HG03469 (cell line): ENCODE measurements around the gene MAPK13.
"Not testable (repeated sequence)": the region's sequence is repeated elsewhere in the genome, so short reads cannot be mapped to it uniquely, and the experiment has no call there.

ENCODE experiments used
- ATAC-seq: cut with Tn5 transposase; IDR thresholded peaks from one replicate; pipeline ENCODE4 v1.9.1; 2021; ENCODE audit warnings: mild to moderate bottlenecking, moderate library complexity, moderate number of reproducible peaks; ENCODE audit not compliant: unreplicated experiment

The MAPK13 gene

GRCh38 chr6:36129941-36130666 is at the start of gene MAPK13:
Gene MAPK13, plus strand, starts transcription at chr6:36130513. Its CDS starts 70 bp downstream, at chr6:36130583.
- no peak for ATAC-seq

GRCh38 chr6:36082318-36082717 is 48.0 kb upstream of the MAPK13 start:
- no peak for ATAC-seq

GRCh38 chr6:36083446-36083845 is 46.9 kb upstream of the MAPK13 start:
- ATAC-seq, result no peak

- ATAC-seq, result not testable (repeated sequence)
Measured at GRCh38 chr6:36088204-36088603, 42.1 kb upstream of the MAPK13 start.

- ATAC-seq, result no peak
Measured at GRCh38 chr6:36089048-36089447, 41.3 kb upstream of the MAPK13 start.

GRCh38 chr6:36094238-36094637 is 36.1 kb upstream of the MAPK13 start:
- ATAC-seq, result no peak

- no peak for ATAC-seq
Measured at GRCh38 chr6:36094753-36095496, 35.4 kb upstream of the MAPK13 start.

- no peak for ATAC-seq
Measured at GRCh38 chr6:36095497-36096391, 34.6 kb upstream of the MAPK13 start.

GRCh38 chr6:36098253-36098919 is 31.9 kb upstream of the MAPK13 start:
- no peak for ATAC-seq

GRCh38 chr6:36098920-36099647 is 31.2 kb upstream of the MAPK13 start:
- ATAC-seq, result no peak

GRCh38 chr6:36099869-36100483 is 30.3 kb upstream of the MAPK13 start:
- ATAC-seq, result no peak

GRCh38 chr6:36101691-36102090 is 28.6 kb upstream of the MAPK13 start:
- no peak for ATAC-seq

- no peak for ATAC-seq
Measured at GRCh38 chr6:36102853-36103252, 27.5 kb upstream of the MAPK13 start.

- ATAC-seq, result no peak
Measured at GRCh38 chr6:36104836-36105235, 25.5 kb upstream of the MAPK13 start.

- no peak for ATAC-seq
Measured at GRCh38 chr6:36109092-36109491, 21.2 kb upstream of the MAPK13 start.

GRCh38 chr6:36110050-36110449 is 20.3 kb upstream of the MAPK13 start:
- no peak for ATAC-seq

- no peak for ATAC-seq
Measured at GRCh38 chr6:36110863-36111262, 19.4 kb upstream of the MAPK13 start.

- ATAC-seq, result no peak
Measured at GRCh38 chr6:36111526-36111925, 18.8 kb upstream of the MAPK13 start.

GRCh38 chr6:36113049-36113448 is 17.3 kb upstream of the MAPK13 start:
- ATAC-seq, result no peak

GRCh38 chr6:36113703-36114102 is 16.6 kb upstream of the MAPK13 start:
- ATAC-seq, result no peak
